LNCAP (cell line): ENCODE data around the gene LARP7.

Experiments used
- CTCF ChIP-seq: fragments of 450-650 bp; IDR thresholded peaks from 2 replicates; pipeline ENCODE4 v1.5.1; 2017; ENCODE audit warnings: mild to moderate bottlenecking

Gene LARP7

GRCh38 chr4:112636688-112637551 is at the start of gene LARP7, which contains the start of gene ZGRF1:
Gene LARP7, plus strand, starts transcription at chr4:112637143. Its CDS starts 7,527 bp downstream, at chr4:112644670.
Gene ZGRF1, minus strand, starts transcription at chr4:112636909. Its CDS starts 3,733 bp downstream, at chr4:112633176.
- TF ChIP-seq CTCF: peak; percentile 66

- TF ChIP-seq CTCF: no peak
Observed at GRCh38 chr4:112589206-112589605, 47.7 kb upstream of the LARP7 start.

- no peak for TF ChIP-seq CTCF
Observed at GRCh38 chr4:112591593-112591992, 45.4 kb upstream of the LARP7 start.

GRCh38 chr4:112592717-112593116 is 44.2 kb upstream of the LARP7 start:
- no peak for TF ChIP-seq CTCF

- TF ChIP-seq CTCF: no peak
Observed at GRCh38 chr4:112593438-112594133, 43.4 kb upstream of the LARP7 start.

- no peak for TF ChIP-seq CTCF
Observed at GRCh38 chr4:112594993-112595392, 42.0 kb upstream of the LARP7 start.

GRCh38 chr4:112604589-112604988 is 32.4 kb upstream of the LARP7 start:
- peak; percentile 51; the same call in 1 of the 2 replicates for TF ChIP-seq CTCF
